Measurements from ENCODE around the gene KCNT2. TPM values are rescaled to one million over a fixed set of nuclear protein-coding genes. Genes with fewer than 3 reads are reported as not detected.
"Not testable (repeated sequence)": the region's sequence is repeated elsewhere in the genome, so short reads cannot be mapped to it uniquely, and the experiment has no call there.

The KCNT2 gene
- total RNA-seq, 1 experiment from 2014 or later = 9.1 TPM

DNA sequence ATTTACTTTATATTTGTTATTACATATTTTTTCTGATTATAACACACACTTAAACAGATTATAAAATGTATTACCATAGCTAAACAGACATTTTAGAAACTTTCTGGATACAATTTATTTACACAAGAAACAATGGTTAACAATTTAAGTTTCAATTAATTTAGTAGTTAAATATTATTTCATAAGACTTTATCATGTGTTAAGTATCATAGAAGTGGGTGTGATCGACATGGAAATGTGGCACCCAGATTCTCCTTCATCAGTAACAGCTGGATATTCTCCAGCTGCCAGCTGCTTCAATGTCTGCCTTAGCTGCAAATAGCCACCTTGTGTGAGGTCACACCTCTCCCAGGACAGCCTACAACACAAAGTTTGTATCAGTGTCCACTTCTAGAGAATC is 97.8 kb downstream of the KCNT2 start:
- H3K14ac ChIP-seq (ENCODE audit: insufficient read depth, low read length) = no peak overlapping the region
- H3K4me3 Mint-ChIP-seq = no peak overlapping the region
- H3K79me2 ChIP-seq (ENCODE audit: insufficient read depth, low read length) = no peaks in the 10 kb centered on the region
- peaks cover 4 to 12% (median 7%) of the 10 kb centered on the region in 3 experiments for H3K36me3 Mint-ChIP-seq (ENCODE audit: insufficient read depth in 1 of 3, low read depth in 3 of 3)
- H3K9me3 Mint-ChIP-seq = peaks cover 0 to 2% of the 10 kb centered on the region in 2 experiments; a peak in 2 of 5 replicates
- no peaks in the 10 kb centered on the region for H3K27me3 ChIP-seq (ENCODE audit: insufficient read depth, low read length)
- no peak overlapping the region for H3K4ac ChIP-seq (ENCODE audit: low read depth, low read length)
- no peak overlapping the region for H3K56ac ChIP-seq (ENCODE audit: insufficient read length, low read depth, low read length)
- H2BK5ac ChIP-seq (ENCODE audit: insufficient read length, low read length) = no peak overlapping the region
- H3K4me1 ChIP-seq (ENCODE audit: insufficient read depth, low read length) = no peaks in the 10 kb centered on the region
- no CpG with 5 or more reads among the region's 1 CpG for WGBS (ENCODE audit: extremely low coverage, insufficient read length, low lambda C conversion rate)
- H3T11ph ChIP-seq (ENCODE audit: low read length) = no peak overlapping the region
- H2AK5ac ChIP-seq (ENCODE audit: insufficient read length, low read length) = no peak overlapping the region
- H4K5ac ChIP-seq (ENCODE audit: insufficient read length, low read depth, low read length) = no peak overlapping the region
- H2BK20ac ChIP-seq (ENCODE audit: low read depth, low read length, poor library complexity, severe bottlenecking) = no peak overlapping the region
- no peak overlapping the region for H3K9ac ChIP-seq (ENCODE audit: extremely low read depth, insufficient read length, low read length)
- no peaks in the 10 kb centered on the region for H3K23me2 ChIP-seq (ENCODE audit: insufficient read length, low read depth, low read length, poor library complexity, severe bottlenecking)
- H4K8ac ChIP-seq (replicated peaks; ENCODE audit: insufficient read length, low read depth, low read length) = no peak overlapping the region
- no peak overlapping the region for H2BK120ac ChIP-seq (ENCODE audit: low read depth, low read length, poor library complexity, severe bottlenecking)
- no peak overlapping the region for H2BK12ac ChIP-seq (ENCODE audit: insufficient read length, low read depth, low read length)
- TF ChIP-seq, protein P1, sequence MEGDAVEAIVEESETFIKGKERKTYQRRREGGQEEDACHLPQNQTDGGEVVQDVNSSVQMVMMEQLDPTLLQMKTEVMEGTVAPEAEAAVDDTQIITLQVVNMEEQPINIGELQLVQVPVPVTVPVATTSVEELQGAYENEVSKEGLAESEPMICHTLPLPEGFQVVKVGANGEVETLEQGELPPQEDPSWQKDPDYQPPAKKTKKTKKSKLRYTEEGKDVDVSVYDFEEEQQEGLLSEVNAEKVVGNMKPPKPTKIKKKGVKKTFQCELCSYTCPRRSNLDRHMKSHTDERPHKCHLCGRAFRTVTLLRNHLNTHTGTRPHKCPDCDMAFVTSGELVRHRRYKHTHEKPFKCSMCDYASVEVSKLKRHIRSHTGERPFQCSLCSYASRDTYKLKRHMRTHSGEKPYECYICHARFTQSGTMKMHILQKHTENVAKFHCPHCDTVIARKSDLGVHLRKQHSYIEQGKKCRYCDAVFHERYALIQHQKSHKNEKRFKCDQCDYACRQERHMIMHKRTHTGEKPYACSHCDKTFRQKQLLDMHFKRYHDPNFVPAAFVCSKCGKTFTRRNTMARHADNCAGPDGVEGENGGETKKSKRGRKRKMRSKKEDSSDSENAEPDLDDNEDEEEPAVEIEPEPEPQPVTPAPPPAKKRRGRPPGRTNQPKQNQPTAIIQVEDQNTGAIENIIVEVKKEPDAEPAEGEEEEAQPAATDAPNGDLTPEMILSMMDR (conservative IDR thresholded peaks at IDR 0.05) = no peak
- peaks cover 0 to under 1% of the 10 kb centered on the region in 2 experiments; a peak in 1 of 4 replicates for H3K4me1 Mint-ChIP-seq
- no peaks in the 10 kb centered on the region for H3K27me3 Mint-ChIP-seq (ENCODE audit: low read depth)
- no peak overlapping the region for H3K27ac ChIP-seq (ENCODE audit: insufficient read length, low read depth, low read length)
- H3K4me2 ChIP-seq (ENCODE audit: insufficient read depth, insufficient read length, low read length) = no peak overlapping the region
- H4K20me1 ChIP-seq (ENCODE audit: control insufficient read depth, insufficient read depth, insufficient read length) = no peaks in the 10 kb centered on the region
- DNase-seq = no peak
- no peak overlapping the region for H3K27ac Mint-ChIP-seq
- H3K23ac ChIP-seq (ENCODE audit: insufficient read length, low read depth, low read length) = no peak overlapping the region
- H2AFZ ChIP-seq (ENCODE audit: low read length) = no peak overlapping the region
- no peak overlapping the region for H3K18ac ChIP-seq (ENCODE audit: insufficient read length, low read depth, low read length)
- no peaks in the 10 kb centered on the region for H3K9me3 ChIP-seq (ENCODE audit: control insufficient read depth, low read depth, low read length)
- H4K91ac ChIP-seq (ENCODE audit: insufficient read length, low read depth, low read length) = no peak overlapping the region
- no peak overlapping the region for H2BK15ac ChIP-seq (ENCODE audit: low read depth, low read length)
- H3K79me1 ChIP-seq (ENCODE audit: insufficient read depth, low read depth, low read length, poor library complexity, severe bottlenecking) = no peaks in the 10 kb centered on the region

DNA sequence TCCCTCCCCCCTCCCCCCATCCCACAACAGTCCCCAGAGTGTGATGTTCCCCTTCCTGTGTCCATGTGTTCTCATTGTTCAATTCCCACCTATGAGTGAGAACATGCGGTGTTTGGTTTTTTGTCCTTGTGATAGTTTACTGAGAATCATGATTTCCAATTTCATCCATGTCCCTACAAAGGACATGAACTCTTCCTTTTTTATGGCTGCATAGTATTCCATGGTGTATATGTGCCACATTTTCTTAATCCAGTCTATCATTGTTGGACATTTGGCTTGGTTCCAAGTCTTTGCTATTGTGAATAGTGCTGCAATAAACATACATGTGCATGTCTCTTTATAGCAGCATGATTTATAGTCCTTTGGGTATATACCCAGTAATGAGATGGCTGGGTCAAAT is 104.0 kb downstream of the KCNT2 start:
- not testable (repeated sequence) for H3K4ac ChIP-seq (ENCODE audit: low read depth, low read length); H2AK5ac ChIP-seq (ENCODE audit: insufficient read length, low read length); H3K27ac Mint-ChIP-seq; H3K4me1 ChIP-seq (ENCODE audit: insufficient read depth, low read length); H3T11ph ChIP-seq (ENCODE audit: low read length); H3K79me1 ChIP-seq (ENCODE audit: insufficient read depth, low read depth, low read length, poor library complexity, severe bottlenecking); H3K14ac ChIP-seq (ENCODE audit: insufficient read depth, low read length); H3K4me2 ChIP-seq (ENCODE audit: insufficient read depth, insufficient read length, low read length); H4K91ac ChIP-seq (ENCODE audit: insufficient read length, low read depth, low read length); H3K23ac ChIP-seq (ENCODE audit: insufficient read length, low read depth, low read length); H4K8ac ChIP-seq (replicated peaks; ENCODE audit: insufficient read length, low read depth, low read length); H3K9me3 ChIP-seq (ENCODE audit: control insufficient read depth, low read depth, low read length); DNase-seq; H3K56ac ChIP-seq (ENCODE audit: insufficient read length, low read depth, low read length); H3K4me3 Mint-ChIP-seq; H3K79me2 ChIP-seq (ENCODE audit: insufficient read depth, low read length); H3K4me1 Mint-ChIP-seq; H3K27me3 ChIP-seq (ENCODE audit: insufficient read depth, low read length); H3K18ac ChIP-seq (ENCODE audit: insufficient read length, low read depth, low read length); H4K20me1 ChIP-seq (ENCODE audit: control insufficient read depth, insufficient read depth, insufficient read length); H2BK20ac ChIP-seq (ENCODE audit: low read depth, low read length, poor library complexity, severe bottlenecking); H3K27ac ChIP-seq (ENCODE audit: insufficient read length, low read depth, low read length); H3K23me2 ChIP-seq (ENCODE audit: insufficient read length, low read depth, low read length, poor library complexity, severe bottlenecking); H2AFZ ChIP-seq (ENCODE audit: low read length); H2BK12ac ChIP-seq (ENCODE audit: insufficient read length, low read depth, low read length); H4K5ac ChIP-seq (ENCODE audit: insufficient read length, low read depth, low read length); H2BK5ac ChIP-seq (ENCODE audit: insufficient read length, low read length); H3K9ac ChIP-seq (ENCODE audit: extremely low read depth, insufficient read length, low read length); H3K27me3 Mint-ChIP-seq (ENCODE audit: low read depth); H3K9me3 Mint-ChIP-seq; H2BK15ac ChIP-seq (ENCODE audit: low read depth, low read length); H2BK120ac ChIP-seq (ENCODE audit: low read depth, low read length, poor library complexity, severe bottlenecking)
- no CpG with 5 or more reads among the region's 1 CpG for WGBS (ENCODE audit: extremely low coverage, insufficient read length, low lambda C conversion rate)
- H3K36me3 Mint-ChIP-seq (ENCODE audit: insufficient read depth in 1 of 3, low read depth in 3 of 3) = peaks cover 4 to 12% (median 9%) of the 10 kb centered on the region in 3 experiments

Measured in H9 (cell line).